Hematopoietic multipotent progenitor cell treated with erythropoietin and hydrocortisone succinate and interleukin-3 and kit ligand, for 8 days (in vitro differentiated cells): ENCODE measurements around the gene STRAP.
"Not testable (repeated sequence)": the region's sequence is repeated elsewhere in the genome, so short reads cannot be mapped to it uniquely, and the experiment has no call there.

Experiments
- DNase-seq: peaks from one replicate; pipeline ENCODE4 v3.0.0-alpha.2; 2015

Gene STRAP

DNA sequence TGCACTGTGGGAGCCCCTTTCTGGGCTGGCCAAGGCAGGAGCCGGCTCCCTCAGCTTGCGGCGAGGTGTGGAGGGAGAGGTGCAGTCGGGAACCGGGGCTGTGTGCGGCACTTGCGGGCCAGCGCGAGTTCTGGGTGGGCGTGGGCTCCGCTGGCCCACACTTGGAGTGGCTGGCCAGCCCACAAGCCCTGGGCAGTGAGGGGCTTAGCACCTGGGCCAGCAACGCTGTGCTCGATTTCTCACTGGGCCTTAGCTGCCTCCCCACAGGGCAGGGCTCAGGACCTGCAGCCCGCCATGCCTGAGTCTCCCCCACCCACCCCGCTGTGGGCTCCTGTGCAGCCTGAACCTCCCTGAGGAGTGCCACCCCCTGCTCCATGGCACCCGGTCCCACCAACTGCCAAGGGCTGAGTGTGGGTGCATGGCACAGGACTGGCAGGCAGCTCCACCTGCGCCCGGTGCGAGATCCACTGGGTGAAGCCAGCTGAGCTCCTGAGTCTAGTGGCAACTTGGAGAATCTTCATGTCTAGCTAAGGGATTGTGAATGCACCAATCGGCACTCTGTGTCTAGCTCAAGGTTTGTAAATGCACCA is 7.5 kb upstream of the STRAP start:
- DNase-seq = not testable (repeated sequence)

DNA sequence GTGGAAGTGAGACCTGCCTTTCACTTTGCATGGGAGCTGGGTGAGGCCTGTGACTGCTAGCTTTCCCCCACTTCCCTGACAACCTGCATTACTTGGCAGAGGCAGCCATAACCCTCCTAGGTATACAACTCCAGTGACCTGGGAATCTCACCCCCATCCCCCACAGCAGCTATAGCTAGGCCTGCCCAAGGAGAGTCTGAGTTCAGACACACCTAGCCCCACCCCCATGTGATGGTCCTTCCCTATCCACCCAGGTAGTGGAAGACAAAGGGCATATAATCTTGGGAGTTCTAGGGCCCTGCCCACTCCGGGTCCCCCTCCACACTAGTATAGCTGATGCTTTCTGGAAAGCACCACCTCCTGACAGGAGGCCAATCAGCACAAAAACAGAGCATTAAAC is 6.3 kb upstream of the STRAP start:
- no peak for DNase-seq

DNA sequence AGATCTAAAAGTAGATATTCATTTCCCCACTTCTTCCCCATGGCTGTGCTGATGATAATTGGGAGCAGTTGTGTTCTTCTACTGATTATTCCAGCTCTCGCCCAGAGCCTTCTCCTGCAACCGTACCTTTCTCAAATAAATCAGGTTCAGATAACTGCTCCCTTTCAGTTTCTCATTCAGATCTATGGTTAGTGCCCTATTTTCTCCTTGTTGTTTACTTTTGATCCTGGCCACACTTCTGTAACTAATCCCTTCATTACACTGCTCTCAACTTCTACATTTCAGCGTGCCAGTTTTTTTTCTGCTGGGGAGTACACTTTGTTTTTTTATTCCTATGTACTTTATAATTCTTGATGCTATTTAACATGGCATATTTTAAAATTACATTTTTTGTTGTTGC is 2.8 kb upstream of the STRAP start:
- no peak for DNase-seq

DNA sequence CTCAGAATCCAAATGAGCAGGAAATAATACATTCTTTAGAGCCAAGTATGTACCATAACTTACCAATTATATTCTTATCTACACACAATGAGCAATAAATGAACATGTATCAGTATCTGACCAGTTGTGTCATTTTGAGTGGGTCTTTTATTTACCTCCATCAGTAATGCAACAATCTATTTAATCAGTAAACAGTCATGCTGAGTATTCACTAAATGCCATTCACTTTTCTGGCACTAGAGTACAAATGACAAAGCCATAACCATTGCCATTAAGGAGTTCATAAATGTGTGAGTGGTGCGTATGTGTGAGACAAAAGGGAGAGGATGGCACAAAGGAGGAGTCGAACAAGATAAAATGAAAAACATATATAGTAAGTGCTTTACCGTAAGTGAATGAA is 1.5 kb upstream of the STRAP start:
- DNase-seq = no peak

DNA sequence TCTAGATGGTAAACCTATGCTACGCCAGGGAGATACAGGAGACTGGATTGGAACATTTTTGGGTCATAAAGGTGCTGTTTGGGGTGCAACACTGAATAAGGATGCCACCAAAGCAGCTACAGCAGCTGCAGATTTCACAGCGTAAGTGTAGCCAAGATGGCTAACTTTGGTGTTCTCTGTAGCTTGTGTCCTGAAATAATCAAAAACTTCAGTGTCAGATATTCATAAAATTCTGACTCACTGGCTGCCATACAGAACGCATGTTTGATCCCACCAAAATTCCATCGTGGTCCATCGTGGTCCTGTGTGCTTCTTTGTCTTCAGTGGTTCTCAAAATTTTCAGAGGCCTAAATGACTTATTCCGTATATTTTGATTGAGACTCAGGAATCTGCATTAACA is 1.3 kb downstream of the STRAP start:
- DNase-seq = no peak

DNA sequence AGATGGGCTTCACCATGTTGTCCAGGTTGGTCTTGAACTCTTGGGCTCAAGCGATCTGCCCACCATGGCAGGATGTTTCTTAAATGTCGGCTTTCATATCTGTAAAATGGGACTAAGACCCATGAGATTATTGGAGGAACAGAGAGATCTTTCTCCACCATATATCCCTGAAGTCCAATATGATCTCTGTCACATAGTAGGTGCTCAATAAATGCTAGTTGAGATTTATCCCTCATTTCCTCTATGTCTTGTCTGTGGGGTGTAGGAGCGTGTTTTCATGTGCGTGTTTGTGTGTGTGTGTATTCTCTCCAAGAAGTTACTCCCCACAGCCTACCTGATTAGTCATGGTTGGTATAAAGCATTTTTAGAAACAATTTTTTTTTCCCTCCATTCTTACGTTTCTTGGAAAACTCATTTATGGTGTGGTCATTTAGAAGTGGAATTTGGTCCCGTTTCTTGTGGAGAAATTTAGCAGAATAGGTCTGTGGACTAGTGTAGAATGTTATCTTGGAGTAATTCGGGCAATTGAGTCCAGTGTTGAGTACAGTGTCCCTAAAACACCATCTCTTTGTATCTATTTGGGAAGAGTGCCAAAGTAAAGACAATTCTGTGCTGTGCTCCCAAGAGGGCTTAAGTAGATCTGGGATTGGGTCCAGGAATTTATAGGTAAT is 4.3 kb downstream of the STRAP start:
- DNase-seq = no peak

DNA sequence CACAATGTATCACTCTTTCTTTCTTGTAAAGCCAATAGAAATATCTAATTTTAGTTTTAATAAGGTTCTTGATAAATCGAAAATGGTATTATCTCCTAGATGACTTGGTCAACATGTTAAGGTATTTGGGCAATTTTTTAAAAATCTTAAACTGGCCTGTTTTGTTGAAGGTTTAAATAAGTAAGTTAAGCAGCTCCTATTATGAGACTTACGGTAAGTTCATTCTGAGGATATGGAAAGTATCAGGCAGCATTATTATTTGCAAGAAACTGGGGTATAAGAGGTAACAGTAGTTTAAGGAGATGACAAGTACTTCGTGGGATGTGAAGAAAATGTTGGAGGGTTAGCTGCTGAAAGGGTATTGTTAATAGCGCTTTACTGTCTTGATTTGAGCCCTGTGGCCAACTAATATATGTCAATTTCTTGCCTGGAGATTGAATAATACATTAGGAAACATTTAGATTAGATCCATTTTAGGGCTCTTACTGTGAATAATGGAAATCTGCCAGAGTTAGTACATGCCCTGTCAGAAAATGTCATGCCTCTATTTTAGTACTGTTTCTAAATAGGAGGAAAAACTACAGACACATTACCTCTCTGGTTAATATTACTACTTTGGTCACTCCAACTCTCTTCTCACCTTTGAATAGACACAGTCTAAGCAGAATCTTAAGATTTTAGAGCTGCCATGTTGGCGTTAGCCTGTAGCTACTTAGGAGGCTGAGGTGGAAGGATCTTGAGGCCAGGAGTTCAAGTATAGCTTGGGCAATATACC is 5.0 kb downstream of the STRAP start:
- DNase-seq = no peak

DNA sequence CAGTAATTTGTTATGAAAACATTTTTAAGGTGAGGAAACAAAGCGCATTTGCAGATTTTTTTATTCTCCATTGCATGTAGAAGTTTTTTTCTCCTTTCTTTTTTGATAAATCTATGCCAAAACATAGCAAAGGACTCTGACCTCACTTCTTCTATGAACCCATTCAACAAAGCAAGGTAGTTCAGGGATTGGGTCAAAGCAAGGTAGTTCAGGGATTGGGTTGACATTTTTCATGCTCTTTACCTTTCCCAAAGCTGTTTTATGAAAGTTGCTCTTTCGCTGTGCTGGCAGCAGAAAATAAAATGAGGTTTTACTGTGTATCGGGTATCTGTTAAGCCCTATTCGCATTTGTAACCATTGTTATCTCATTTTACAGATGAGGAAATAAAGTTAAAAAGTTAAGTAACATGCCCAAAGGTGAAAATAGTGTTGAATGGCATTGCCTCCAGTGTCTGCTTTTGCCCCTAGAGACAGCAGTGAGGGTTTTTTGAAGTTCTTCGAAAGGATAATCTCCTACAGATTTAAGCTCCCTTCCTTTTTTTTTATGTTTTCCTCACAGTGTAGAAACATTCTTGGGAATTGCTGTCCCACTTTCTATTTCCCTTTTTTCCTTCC is 10.6 kb downstream of the STRAP start:
- no peak for DNase-seq

DNA sequence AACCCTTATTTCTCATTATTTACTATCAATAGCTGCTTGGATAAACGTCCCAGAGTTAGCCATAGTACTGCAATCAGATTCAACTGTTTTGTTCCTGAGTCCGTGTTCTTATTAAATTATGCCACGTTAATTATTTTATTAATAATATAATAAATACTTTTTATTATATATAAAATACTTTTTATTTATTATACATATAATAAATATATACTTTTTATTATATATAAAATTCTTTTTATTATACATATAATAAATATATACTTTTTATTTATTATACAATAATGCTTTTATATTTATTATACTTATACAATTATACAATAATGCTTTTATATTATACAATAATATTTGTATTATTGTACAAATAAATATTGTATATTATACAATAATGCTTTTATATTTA is 11.1 kb downstream of the STRAP start:
- no peak for DNase-seq

DNA sequence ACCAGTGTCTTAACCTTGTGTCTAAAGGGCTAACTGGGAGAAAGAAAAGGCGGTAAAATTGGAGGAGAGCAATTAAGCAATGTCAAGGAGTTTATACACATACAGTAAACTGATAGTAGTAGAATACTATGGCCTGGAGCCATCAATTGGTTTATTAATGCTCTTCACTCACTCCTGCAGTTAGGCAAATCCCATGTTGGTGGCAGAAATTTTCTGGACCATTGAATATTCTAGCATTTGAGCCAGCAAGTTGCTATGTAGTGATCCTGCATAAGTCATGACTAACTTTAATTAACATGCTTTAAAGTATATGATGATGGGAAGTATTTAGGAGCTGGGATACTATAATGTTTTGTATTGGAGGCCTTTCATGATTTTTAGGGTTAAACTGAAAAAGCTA is 14.7 kb downstream of the STRAP start:
- DNase-seq = no peak

DNA sequence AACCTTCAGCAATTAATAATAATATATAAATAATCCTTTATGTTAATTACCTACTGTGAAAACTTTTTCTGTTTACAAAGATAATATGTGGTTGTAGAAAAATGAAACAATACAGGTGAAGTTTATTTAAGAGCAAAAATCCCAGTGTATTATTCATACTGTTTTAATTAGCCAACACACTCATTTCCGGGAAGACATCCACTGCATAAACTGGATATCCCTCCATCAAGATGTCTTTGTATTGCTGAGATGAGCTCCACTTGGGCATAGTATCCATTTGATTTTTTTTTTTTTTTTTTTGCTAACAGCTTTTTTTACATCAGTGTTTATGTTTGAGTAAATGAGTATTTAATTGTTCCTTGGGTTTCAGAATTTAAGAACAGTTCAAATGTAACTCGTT is 15.2 kb downstream of the STRAP start:
- no peak for DNase-seq

DNA sequence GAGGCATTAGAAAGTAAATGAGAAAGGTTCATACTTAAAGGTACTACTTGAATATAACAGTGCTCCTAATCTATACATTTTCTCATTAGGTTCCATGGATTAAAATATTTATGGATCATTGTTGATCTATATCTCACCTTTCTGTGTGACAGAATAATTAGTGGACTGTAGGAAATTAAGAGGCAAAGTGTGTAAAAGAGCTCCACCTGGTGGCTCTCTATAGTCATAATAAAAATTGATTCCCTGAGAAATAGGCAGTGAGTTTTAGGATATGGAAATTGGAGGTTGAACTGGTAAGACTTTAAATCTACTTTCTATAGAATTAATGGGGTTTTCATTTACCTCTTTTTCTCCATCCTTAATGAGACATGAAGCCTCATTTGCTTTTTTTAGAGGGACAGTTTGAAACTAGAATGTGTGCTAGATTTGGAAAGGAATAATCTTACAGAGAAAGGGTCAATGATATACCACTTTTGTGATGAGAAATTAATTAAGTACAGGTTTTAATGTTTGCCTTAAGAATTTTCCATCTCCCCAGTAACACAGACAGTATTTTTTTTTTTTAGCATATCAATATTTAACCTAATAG is 17.2 kb downstream of the STRAP start:
- DNase-seq = peak; percentile 61

DNA sequence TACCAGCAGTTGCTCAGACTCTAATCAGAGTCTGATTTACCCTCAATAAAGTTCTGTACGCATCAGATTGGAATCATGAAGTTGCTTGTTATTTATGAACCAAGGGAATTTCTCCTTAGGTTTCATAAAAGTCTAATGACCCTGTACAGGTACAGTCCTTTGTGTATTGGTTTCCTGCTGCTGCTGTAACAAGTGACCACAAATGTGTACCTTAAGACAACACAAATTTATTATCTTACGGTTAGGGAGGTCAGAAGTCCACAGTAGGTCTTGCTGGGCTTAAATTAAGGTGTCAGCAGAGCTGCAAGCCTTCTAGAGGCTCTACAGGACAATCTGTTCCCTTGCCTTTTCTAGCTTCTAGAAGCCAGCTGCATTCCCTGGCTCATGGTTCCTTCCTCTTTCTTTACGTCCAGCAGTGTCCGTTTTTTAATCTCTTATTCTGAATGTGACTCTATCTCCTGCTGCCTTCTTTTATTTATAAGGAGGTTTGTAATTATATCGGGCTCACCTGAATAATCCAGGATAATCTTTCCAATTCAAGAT is 22.3 kb downstream of the STRAP start:
- no peak for DNase-seq

DNA sequence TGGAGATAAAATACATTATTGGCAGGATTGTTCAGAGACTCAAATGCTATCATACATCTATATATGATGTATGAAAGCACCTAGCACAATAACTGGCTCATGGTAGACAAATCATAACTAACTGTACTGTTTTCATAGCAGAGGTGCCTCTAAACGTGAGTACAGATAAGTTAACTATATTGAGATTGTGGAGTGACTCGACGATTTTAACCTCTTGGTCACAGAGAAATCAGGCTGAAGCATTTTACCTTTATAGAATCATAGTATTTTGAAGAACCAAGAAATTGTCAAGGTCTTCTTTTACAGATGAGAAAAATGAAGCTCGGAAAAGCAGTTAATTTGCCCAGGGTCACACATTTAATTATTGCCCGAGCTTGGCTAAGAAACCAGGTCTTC is 28.3 kb downstream of the STRAP start:
- DNase-seq = peak; percentile 17

DNA sequence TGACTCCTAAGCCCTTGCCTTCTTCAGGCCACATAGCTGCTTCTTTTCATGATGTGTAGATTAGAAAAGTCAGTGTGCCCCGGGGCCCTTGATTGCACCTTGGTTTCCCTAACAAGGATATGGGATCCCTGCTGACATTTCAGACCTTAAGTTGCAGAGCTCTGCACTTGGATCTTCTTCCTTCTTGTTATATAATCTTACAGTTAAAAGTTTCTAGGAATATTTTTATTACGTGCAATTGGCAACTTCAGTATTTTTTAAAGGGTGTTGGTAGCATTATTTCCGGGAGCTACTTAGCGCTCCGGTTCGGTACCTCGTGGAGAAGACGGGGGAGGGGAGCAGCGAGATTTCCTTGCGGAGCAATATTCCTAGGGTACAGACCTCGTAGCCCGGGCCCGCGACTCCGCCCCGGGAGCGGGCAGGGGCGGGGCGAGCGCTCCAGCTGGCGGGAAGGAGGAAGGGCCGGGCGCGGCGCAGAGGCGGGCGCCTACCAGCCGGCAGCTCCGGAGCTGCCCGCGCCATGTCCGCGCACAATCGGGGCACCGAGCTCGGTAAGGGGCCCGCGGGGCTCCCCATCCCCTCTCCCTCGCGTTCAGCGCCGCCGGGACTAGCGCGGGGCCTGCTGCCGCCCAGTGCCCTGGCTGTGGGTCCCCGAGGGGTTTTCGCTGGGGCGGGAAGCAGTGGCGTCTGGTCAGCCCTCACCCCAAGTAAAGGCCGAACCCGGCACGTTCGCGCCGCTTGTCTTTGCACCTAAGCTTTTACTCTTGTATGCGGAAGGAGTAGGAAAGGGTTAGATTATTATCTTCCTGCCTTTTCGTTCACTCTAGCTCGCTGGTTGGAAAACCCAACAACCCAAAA is 28.9 kb downstream of the STRAP start, which contains the start of gene DERA:
Gene DERA, plus strand, starts transcription at position 469 of the 858 bp plus-strand sequence. Its CDS starts 52 bp downstream, at position 521.
- DNase-seq = peak; percentile 72

DNA sequence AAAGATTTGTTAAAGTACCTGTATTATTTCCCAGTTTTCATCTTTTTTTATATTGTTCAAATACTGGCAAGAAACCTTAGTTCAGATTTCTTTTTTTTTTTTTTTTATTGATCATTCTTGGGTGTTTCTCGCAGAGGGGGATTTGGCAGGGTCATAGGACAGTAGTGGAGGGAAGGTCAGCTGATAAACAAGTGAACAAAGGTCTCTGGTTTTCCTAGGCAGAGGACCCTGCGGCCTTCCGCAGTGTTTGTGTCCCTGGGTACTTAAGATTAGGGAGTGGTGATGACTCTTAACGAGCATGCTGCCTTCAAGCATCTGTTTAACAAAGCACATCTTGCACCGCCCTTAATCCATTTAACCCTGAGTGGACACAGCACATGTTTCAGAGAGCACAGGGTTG is 29.7 kb downstream of the STRAP start:
- DNase-seq = not testable (repeated sequence)

DNA sequence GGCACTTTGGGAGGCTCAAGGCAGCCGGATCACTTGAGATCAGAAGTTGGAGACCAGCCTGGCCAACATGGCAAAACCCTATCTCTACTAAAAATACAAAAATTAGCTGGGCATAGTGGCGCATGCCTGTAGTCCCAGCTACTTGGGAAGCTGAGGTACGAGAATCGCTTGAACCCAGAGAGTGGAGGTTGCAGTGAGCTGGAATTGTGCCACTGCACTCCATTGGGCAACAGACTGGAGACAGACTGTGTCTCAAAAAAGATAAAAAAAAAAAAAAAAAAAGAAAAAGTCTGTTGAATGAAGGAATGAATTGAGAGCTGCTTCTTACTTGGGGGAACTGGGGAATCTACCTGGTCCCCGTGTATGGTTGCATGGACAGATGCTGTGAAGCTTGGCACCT is 31.9 kb downstream of the STRAP start:
- not testable (repeated sequence) for DNase-seq

DNA sequence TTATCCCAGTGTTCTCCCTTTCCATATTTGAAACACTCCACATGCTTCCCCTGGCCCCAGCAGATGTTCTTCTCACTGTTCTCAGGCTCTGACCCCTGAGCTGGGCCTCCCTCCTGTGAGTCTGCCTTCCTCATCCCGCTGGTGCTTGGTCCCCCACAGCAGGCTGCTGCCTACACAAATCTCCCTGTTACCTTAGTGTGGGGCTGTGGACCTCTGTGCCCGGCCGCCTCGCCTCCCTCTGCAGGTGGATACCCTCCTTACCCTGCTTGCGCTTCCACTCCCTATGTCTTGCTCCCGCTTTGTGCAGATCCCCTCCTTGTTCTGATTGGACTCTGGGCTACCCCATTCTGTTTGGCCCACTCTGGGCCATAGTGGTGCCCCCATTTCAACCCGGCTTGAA is 35.9 kb downstream of the STRAP start:
- no peak for DNase-seq

DNA sequence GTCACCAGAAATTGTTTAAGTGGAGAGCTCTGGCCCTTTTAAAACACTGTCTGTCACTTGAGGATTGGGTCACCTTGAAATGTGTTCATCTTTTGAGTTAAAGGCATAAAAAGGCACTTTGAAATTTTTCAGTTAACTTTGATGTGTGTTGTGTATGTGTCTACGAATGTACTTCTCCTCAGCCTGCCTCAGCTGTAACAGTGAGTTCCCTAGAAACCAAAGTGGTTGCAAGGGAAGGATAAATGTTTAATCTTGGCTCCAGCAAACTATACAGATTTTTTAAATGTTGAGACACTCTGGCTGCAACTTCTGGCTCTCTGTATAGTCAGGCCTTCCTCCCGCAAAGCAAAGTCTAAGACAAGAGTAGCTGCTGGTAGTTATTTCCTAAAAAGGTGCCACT is 37.2 kb downstream of the STRAP start:
- DNase-seq = no peak

DNA sequence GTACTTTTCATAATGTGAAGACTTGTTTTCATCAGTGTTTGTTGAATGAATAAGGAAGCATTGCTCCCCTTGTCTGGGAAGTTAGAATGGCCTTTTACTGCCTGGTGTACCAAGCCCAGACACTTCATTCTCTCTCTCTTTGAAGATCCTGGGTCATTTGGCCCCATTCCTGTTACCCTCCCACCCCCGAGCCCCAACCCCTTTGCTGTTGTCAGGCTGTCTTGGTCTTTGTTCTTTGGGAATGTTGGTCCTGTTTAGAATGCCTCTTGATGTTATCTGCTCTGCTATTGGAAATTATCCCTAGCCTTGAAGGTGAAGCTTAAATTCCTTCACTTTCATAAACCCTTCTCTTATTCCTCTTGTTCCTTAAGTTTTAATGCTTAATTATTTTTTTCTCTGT is 42.8 kb downstream of the STRAP start:
- no peak for DNase-seq

DNA sequence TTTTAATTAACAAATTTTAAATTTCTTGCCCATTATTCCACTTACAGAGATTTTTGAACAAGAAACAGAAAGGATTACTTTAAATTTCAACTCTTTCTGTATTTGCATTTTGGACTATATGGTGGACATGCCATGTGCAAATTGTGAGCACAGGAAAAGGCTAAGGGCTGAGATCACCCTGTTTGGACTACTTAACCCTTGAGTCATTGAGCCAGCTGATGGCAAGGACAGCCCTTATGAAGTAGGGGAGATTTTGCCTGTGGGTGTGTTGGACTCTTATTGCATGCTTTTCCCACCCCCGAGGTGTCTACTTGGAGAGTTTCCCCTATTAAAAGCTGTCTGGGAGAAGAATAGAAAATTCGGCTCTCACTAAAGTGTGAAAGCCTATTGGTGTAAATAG is 46.2 kb downstream of the STRAP start:
- no peak for DNase-seq
